Panc1 (cell line): Measurements from ENCODE around the gene NUDT3. TPM values are rescaled to one million over a fixed set of nuclear protein-coding genes. Genes with fewer than 3 reads are reported as not detected.

Experiments used
- ATAC-seq: fragments of 200-7000 bp; cut with Tn5 transposase; 2 replicates; pipeline ENCODE4 v1.9.1; 2020; ENCODE audit warnings: mild to moderate bottlenecking, moderate library complexity
- BruUV-seq: library from RNA; stranded (reverse); fragments of 400-500 nt; replicated peaks from 2 replicates; lab custom pipeline; 2021; lab: Mats Ljungman, UMichigan
- CTCF ChIA-PET: fragments of 300-600 bp; sonication (Branson Sonifier 250); formaldehyde crosslinking; loops from one replicate; lab custom pipeline; 2022; ENCODE audit warnings: antibody characterized with exemption; lab: Charles Lee
- POLR2A ChIA-PET: fragments of 300-600 bp; sonication (Branson Sonifier 250); formaldehyde crosslinking; loops from one replicate; lab custom pipeline; 2022; ENCODE audit warnings: antibody characterized with exemption; lab: Charles Lee
- DNase-seq: peaks from one replicate; pipeline ENCODE4 v3.0.0-alpha.2; 2010; ENCODE audit warnings: low read depth, low spot score
- H3K27ac ChIP-seq: 2 replicates; pipeline ENCODE4 v1.5.1; 2011; ENCODE audit warnings: mild to moderate bottlenecking, low read length, inconsistent platforms
- H3K27me3 ChIP-seq: fragments of 200-500 bp; sonication (Bioruptor generic); 2 replicates; pipeline ENCODE4 v1.6.0; 2014; ENCODE audit warnings: low read length, inconsistent platforms; ENCODE audit not compliant: control insufficient read depth, insufficient read depth
- H3K36me3 ChIP-seq: fragments of 200-500 bp; sonication (Bioruptor generic); 2 replicates; pipeline ENCODE4 v1.5.1; 2014; ENCODE audit warnings: inconsistent platforms, mild to moderate bottlenecking, low read length, moderate library complexity; ENCODE audit not compliant: control insufficient read depth, insufficient read depth
- H3K4me1 ChIP-seq: 2 replicates; pipeline ENCODE4 v1.5.1; 2011; ENCODE audit warnings: inconsistent platforms, mild to moderate bottlenecking, low read length, moderate library complexity; ENCODE audit not compliant: control insufficient read depth, insufficient read depth
- H3K4me3 ChIP-seq, 2 experiments: 2 replicates each; pipeline ENCODE4 v1.5.1; 2011 to 2012; ENCODE audit warnings: low read depth in 2 of 2, low read length in 2 of 2, mild to moderate bottlenecking in 2 of 2, inconsistent platforms in 1 of 2, moderate library complexity in 1 of 2
- H3K9me3 ChIP-seq: fragments of 200-500 bp; sonication (Bioruptor generic); 2 replicates; pipeline ENCODE4 v1.5.1; 2014; ENCODE audit warnings: low read depth, mild to moderate bottlenecking, inconsistent platforms, low read length, moderate library complexity; ENCODE audit not compliant: control insufficient read depth, insufficient read depth
- POLR2AphosphoS5 ChIP-seq: IDR thresholded peaks from 2 replicates; pipeline ENCODE4 v1.6.1; 2012; ENCODE audit warnings: mild to moderate bottlenecking, low read depth, low read length, moderate library complexity
- SIN3A ChIP-seq: IDR thresholded peaks from 2 replicates; pipeline ENCODE4 v1.6.1; 2012; ENCODE audit warnings: low read depth, mild to moderate bottlenecking, low read length, moderate library complexity, borderline replicate concordance; ENCODE audit not compliant: insufficient read depth
- TCF7L2 ChIP-seq: IDR thresholded peaks from 2 replicates; pipeline ENCODE4 v1.6.1; 2011; ENCODE audit warnings: mild to moderate bottlenecking, low read depth, low read length, inconsistent platforms
- in situ Hi-C: cut with HindIII; loops from 2 replicates; pipeline ENCODE4 v1.10.0; 2016; ENCODE audit warnings: low sequenced_read_pairs, low pct_unique_long_range_greater_than_20kb
- intact Hi-C: fragments of 100-400 bp; cut with micrococcal nuclease; formaldehyde crosslinking; loops from one replicate; pipeline ENCODE4 v1.10.0; 2022; ENCODE audit not compliant: unreplicated experiment
- total RNA-seq: library from RNA; stranded (reverse); gene quantifications from one replicate; pipeline ENCODE4 v1.2.1, GENCODE V29; 2021; ENCODE audit not compliant: unreplicated experiment
- TF ChIP-seq, protein P1 (sequence below), 2 experiments: IDR thresholded peaks; 2 replicates each; pipeline ENCODE4 v1.6.1; 2011 to 2012; ENCODE audit warnings: low read depth in 2 of 2, control low read depth in 1 of 2, low read length in 1 of 2, mild to moderate bottlenecking in 1 of 2, moderate library complexity in 1 of 2; ENCODE audit not compliant: insufficient read depth in 1 of 2
- TF ChIP-seq, protein P2 (sequence below): fragments of 450-650 bp; IDR thresholded peaks from 2 replicates; pipeline ENCODE4 v1.5.1; 2017; ENCODE audit warnings: mild to moderate bottlenecking

Gene NUDT3
- total RNA-seq, 1 experiment from 2014 or later = 25.9 TPM

DNA sequence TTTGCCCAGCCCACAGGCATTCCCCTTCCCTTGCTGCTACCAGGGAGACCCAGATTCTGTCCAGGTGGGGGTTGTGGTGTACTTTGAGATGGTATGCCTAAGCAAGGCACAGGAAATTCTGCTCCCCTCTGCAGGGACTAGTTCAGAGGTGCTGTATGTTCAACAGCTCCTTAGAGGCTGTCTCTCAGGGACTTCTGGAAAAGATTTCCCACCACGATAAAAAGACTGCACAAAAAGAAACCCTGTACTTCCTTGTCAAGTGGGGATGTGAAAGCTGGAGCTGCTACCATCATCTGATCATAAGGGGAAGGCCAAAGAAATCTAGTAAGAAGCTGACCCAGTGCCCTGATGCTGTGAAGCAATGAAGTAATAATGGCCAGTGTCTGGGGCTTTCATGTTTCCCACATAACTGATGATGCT lies 92.1 kb downstream of the NUDT3 start:
- no peaks in the 10 kb centered on the region for H3K4me1 ChIP-seq
- ATAC-seq (no peak), DNase-seq (no peak)
- in situ Hi-C loops (no loop called here), intact Hi-C loops (no loop called here)
- TF ChIP-seq POLR2AphosphoS5 (no peak), TCF7L2 (no peak), SIN3A (no peak)
- TF ChIP-seq, protein P1, sequence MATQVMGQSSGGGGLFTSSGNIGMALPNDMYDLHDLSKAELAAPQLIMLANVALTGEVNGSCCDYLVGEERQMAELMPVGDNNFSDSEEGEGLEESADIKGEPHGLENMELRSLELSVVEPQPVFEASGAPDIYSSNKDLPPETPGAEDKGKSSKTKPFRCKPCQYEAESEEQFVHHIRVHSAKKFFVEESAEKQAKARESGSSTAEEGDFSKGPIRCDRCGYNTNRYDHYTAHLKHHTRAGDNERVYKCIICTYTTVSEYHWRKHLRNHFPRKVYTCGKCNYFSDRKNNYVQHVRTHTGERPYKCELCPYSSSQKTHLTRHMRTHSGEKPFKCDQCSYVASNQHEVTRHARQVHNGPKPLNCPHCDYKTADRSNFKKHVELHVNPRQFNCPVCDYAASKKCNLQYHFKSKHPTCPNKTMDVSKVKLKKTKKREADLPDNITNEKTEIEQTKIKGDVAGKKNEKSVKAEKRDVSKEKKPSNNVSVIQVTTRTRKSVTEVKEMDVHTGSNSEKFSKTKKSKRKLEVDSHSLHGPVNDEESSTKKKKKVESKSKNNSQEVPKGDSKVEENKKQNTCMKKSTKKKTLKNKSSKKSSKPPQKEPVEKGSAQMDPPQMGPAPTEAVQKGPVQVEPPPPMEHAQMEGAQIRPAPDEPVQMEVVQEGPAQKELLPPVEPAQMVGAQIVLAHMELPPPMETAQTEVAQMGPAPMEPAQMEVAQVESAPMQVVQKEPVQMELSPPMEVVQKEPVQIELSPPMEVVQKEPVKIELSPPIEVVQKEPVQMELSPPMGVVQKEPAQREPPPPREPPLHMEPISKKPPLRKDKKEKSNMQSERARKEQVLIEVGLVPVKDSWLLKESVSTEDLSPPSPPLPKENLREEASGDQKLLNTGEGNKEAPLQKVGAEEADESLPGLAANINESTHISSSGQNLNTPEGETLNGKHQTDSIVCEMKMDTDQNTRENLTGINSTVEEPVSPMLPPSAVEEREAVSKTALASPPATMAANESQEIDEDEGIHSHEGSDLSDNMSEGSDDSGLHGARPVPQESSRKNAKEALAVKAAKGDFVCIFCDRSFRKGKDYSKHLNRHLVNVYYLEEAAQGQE (IDR thresholded peaks at IDR 0.05; ENCODE audit: insufficient read depth in 1 of 2, low read depth in 2 of 2, low read length in 1 of 2) = no peak
- TF ChIP-seq, protein P2, sequence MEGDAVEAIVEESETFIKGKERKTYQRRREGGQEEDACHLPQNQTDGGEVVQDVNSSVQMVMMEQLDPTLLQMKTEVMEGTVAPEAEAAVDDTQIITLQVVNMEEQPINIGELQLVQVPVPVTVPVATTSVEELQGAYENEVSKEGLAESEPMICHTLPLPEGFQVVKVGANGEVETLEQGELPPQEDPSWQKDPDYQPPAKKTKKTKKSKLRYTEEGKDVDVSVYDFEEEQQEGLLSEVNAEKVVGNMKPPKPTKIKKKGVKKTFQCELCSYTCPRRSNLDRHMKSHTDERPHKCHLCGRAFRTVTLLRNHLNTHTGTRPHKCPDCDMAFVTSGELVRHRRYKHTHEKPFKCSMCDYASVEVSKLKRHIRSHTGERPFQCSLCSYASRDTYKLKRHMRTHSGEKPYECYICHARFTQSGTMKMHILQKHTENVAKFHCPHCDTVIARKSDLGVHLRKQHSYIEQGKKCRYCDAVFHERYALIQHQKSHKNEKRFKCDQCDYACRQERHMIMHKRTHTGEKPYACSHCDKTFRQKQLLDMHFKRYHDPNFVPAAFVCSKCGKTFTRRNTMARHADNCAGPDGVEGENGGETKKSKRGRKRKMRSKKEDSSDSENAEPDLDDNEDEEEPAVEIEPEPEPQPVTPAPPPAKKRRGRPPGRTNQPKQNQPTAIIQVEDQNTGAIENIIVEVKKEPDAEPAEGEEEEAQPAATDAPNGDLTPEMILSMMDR = no peak
- H3K27me3 ChIP-seq = no peaks in the 10 kb centered on the region
- no peaks in the 10 kb centered on the region for H3K9me3 ChIP-seq
- H3K27ac ChIP-seq = no peak overlapping the region
- ChIA-PET CTCF (no interaction called here), POLR2A (no interaction called here)
- no TSS peak for BruUV-seq
- H3K36me3 ChIP-seq = no peaks in the 10 kb centered on the region
- H3K4me3 ChIP-seq = no peak overlapping the region

DNA sequence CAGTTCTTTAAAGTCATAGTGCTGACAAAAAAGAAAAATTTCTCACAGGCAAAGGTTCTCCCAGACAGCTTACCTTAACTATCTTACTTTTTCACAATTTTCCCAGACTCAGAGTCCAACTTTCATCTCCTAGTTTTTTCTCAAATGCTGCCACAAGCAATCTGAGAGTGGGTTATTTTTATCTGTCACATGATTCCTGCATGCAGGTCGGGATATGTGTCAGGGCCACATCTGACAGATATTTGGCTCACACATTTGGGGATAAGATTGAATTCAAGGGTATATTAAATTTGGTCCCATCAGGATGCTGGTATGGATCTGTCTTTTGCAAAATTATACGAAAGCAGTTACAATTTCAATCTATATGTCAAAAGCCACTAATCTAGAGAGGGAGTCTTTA lies 93.5 kb downstream of the NUDT3 start:
- Histone ChIP-seq H3K4me1 (no peaks in the 10 kb centered on the region), H3K27ac (no peak overlapping the region), H3K4me3 (no peak overlapping the region), H3K9me3 (no peaks in the 10 kb centered on the region), H3K27me3 (no peaks in the 10 kb centered on the region), H3K36me3 (no peaks in the 10 kb centered on the region)
- ChIA-PET CTCF (no interaction called here), POLR2A (no interaction called here)
- DNase-seq (no peak), ATAC-seq (no peak)
- TF ChIP-seq, protein P2 = no peak
- no peak for TF ChIP-seq TCF7L2
- TF ChIP-seq, protein P1 (IDR thresholded peaks at IDR 0.05; ENCODE audit: insufficient read depth in 1 of 2, low read depth in 2 of 2, low read length in 1 of 2) = no peak
- TF ChIP-seq SIN3A = no peak
- no peak for TF ChIP-seq POLR2AphosphoS5
- BruUV-seq = no TSS peak
- in situ Hi-C loops (no loop called here), intact Hi-C loops (no loop called here)
